ENCODE measurements around the gene PRR23A.
A peak's percentile ranks its signal among the peaks of the same experiment; 100 is the strongest.
"Not testable (repeated sequence)": the region's sequence is repeated elsewhere in the genome, so short reads cannot be mapped to it uniquely, and the experiment has no call there.

PRR23A gene

DNA sequence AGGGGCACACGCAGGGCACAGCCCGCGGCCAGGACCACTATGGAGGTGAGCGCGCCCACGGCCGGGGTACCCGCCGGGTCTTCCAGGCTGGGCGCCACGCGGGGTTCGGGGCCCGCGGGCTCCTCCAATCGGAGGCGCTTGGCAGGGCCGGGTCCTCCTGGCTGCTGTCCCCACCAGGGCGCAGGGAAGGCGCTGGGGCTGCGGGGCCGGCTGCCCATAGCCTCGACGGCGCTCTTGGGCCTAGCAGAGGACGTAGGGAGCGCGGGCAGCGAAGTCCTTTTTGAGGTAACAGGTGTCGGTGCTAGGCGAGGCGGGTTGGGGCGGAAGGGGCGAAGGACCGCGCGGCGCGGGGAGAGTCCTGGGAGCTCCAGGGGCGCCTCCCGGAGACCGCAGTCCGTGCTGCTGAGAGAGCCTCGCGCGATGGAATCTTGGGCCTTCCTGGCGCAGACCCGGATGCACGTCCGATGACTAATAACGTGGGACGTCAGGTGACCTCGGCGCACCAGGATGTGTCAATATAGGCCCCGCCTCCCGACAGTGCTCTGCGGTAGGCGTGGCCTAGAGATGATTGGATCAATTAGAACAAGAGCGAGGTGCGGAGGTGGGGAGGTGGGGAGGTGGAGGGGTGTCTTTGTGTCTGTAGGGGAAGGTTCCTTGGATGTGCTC is at the start of gene PRR23A:
Gene PRR23A, minus strand, starts transcription at position 218 of the 666 bp plus-strand sequence. Its CDS starts 0 bp downstream, at position 218.
- DNase-seq, result no peak

- DNase-seq, result no peak
Measured at GRCh38 chr3:139052802-139053600, 46.9 kb upstream of the PRR23A start.

- no peak for DNase-seq
Measured at GRCh38 chr3:139044366-139045210, 38.5 kb upstream of the PRR23A start, which contains the start of gene PRR23C. Gene PRR23C, minus strand, starts transcription at chr3:139044892. Its CDS starts 272 bp downstream, at chr3:139044620.

DNA sequence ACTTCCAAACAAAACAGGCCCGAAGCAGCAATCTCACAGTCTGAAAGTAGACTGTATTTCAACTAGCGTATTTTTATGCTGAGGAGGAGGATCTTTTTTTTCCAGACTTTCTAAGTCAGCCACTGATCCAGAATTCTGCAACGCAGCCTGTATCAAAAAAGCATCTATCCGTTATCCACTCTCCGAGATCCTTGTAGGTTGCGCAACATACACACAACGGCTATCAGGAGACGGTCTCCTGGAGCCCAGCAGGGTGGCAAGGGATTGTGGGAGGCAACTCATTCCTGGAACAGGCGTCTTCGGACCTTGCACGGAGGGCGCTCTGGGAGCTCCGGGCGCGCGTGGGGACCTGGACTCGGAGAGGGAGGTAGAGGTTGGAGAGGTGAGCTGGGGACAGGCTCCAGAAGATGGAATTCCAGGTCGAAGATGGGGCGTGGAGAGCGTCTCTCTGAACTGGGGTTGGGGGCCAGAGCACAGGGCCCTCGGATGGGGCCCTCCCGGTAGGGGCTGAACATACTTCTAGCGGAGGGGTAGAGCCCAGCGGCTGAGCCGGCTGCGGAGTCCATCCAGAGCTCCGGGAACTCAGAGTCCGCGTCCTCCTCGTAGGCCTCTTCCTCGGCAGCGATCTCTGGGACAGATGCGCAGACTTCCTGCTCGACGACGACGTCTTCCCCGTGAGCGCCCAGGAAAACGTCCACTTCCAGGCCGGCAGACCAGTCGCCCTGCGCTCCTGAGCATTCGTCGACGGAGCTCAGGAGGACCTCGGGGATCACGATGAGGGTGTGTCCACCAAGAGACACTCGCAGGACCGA is 37.7 kb upstream of the PRR23A start:
- no peak for DNase-seq

- no peak for DNase-seq
Measured at GRCh38 chr3:139037478-139037877, 31.4 kb upstream of the PRR23A start.

DNA sequence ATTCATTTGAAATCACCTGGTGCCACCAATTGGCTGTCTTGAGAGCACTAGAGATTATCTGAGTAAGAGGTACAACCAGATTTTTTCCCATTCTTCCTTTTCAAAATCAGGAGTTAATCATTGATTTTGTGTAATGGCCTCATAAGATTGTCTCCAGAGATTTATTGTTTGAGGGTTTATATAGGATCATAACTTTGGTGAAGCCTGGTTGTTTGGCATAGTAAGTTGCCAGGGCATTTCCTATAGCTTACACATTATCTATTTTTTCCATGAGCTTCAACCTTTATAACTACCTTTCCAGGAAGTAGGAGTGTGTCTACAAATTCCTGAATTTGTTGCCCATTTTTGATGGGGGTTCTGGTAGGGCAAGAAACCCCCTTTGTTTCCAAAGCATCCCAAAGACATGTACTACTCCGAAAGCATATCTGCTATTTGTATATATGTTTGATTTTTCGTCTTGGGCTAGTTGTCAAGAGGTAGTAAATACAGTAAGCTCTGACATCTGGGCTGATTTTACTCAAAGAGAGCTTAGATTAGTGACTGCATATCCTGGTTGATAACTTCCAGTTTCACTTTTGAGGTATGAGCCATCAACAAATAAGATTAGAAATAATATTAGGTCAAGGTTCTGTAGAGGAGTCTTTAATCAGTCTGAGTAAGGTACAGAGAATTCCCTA is 26.4 kb upstream of the PRR23A start:
- no peak for DNase-seq

GRCh38 chr3:139030576-139030975 is 24.5 kb upstream of the PRR23A start:
- DNase-seq, result not testable (repeated sequence)

DNA sequence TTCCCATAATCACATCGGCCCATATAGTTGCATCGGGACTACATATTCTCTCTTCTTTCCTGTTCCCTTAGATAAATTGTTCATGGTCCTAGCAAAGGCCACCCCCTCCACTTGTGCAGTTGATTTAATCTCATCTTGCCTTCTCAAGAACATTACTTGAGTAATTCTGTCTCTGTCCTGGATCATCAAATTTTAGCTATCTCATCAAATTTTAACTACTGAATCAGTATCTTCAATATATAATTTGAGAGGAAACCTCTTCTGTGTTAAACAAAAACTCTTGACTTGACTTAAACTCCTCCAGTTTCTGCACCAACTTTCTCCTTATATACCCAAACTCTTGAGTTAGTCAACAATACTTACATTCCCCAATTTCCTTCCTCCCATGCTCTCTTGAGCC is 18.9 kb upstream of the PRR23A start:
- DNase-seq, result no peak

GRCh38 chr3:139020868-139021234 is 14.8 kb upstream of the PRR23A start, which contains the start of gene PRR23B:
Gene PRR23B, minus strand, starts transcription at chr3:139020926. Its CDS starts 265 bp downstream, at chr3:139020661.
- DNase-seq, result peak in 1 of 2 experiments; percentile 9

DNA sequence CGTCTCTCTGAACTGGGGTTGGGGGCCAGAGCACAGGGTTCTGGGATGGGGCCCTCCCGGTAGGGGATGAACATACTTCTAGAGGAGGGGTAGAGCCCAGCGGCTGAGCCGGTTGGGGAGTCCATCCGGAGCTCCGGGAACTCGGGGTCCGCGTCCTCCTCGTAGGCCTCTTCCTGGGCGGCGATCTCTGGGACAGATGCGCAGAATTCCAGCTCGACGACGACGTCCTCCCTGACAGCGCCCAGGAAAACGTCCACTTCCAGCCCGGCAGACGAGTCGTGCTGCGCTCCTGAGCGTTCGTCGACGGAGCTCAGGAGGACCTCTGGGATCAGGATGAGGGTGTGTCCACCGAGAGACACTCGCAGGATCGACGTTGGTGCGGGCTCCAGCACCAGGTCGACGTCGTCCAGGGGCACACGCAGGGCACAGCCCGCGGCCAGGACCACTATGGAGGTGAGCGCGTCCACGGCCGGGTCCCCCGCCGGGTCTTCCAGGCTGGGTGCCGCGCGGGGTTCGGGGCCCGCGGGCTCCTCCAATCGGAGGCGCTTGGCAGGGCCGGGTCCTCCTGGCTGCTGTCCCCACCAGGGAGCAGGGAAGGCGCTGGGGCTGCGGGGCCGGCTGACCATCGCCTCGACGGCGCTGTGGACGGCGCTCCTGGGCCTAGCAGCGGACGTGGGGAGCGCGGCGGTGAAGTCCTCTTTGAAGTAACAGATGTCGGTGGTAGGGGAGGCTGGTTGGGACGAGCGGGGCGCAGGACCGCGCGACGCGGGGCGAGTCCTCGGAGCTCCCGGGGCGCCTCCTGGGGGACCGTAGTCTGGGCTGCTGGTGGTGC is 14.2 kb upstream of the PRR23A start:
- no peak for DNase-seq

- no peak for DNase-seq
Measured at GRCh38 chr3:139016430-139017048, 10.5 kb upstream of the PRR23A start.

GRCh38 chr3:139005356-139005993 is 593 bp downstream of the PRR23A start:
- no peak for DNase-seq

- no peak for DNase-seq
Measured at GRCh38 chr3:138995706-138996105, 10.4 kb downstream of the PRR23A start.

DNA sequence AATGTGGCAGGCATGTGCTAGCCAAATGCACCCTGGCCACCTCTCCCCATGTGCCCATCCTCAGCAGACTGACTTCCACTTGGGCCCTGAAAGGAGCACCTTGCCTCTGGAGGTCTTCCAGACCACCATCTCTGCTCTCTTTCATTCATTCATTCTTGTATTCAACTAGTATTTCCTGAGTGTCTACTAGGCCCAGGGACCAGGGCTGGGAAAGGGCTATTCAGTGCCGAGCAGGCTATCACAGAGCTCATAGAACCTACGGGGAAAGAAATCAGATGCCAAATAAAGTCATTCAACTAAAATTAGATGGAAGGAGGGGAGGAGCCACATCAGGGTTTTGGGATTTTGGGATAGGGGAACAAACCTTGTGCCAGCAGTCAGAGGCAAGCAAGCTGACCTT is 18.9 kb downstream of the PRR23A start:
- DNase-seq, result no peak

DNA sequence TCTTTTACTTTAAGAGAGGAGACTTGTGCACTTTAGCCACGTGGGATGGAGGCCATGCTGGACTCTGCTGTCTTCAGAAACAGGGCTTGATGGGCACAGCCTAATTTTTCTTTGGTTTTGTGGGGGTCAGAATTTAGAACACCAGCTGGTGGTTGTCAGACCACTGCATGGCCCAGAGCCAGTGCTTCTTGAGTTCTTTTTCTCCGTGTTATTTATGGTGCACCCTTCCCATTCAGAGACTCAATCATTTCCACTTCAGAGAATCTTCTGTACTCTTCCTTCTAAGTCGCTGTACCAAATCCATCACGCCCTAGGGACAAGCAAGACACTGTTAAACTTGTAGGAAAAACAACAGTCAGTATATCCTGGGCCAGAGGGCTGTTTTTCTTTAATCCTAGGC is 20.1 kb downstream of the PRR23A start:
- DNase-seq, result no peak

- DNase-seq, result no peak
Measured at GRCh38 chr3:138984816-138985215, 21.3 kb downstream of the PRR23A start.

GRCh38 chr3:138976047-138976446 is 30.0 kb downstream of the PRR23A start:
- no peak for DNase-seq

GRCh38 chr3:138975351-138975750 is 30.7 kb downstream of the PRR23A start:
- DNase-seq, result peak in 1 of 2 experiments; percentile 10

- DNase-seq, result no peak
Measured at GRCh38 chr3:138974462-138974861, 31.6 kb downstream of the PRR23A start.

DNA sequence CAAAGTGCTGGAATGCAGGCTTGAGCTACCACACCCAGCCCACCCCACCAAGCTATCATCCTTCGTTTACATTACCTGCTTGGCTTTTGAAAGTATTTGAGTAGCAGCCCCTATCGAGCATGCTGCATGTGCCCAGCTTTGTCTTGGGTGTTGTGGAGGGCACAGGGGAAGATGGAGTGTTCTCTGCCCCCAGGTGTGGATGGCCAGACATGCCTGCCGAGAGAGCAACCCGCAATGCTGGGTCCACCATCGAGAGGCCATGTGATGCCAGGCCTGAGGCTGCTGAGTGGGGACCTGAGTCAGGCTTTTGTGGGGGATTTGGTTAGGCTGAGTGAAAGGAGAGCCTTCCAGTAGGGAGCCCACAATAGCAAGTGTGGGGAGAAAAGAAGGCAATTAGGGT is 33.1 kb downstream of the PRR23A start:
- DNase-seq, result no peak
